ENCODE data around the gene HPCAL1.
"Not testable (repeated sequence)": the region's sequence is repeated elsewhere in the genome, so short reads cannot be mapped to it uniquely, and the experiment has no call there.

Gene HPCAL1

GRCh38 chr2:10448576-10449485, 146.1 kb downstream of the HPCAL1 start:
- peak; percentile 87 to 89 for DNase-seq

GRCh38 chr2:10449486-10449831, 146.8 kb downstream of the HPCAL1 start:
- no peak for DNase-seq

- DNase-seq: no peak
Measured at GRCh38 chr2:10449838-10450691, 147.4 kb downstream of the HPCAL1 start.

GRCh38 chr2:10451819-10452218, 149.1 kb downstream of the HPCAL1 start:
- no peak for DNase-seq

GRCh38 chr2:10452312-10452711, 149.6 kb downstream of the HPCAL1 start:
- DNase-seq: no peak

- DNase-seq: no peak
Measured at GRCh38 chr2:10452956-10453904, 150.5 kb downstream of the HPCAL1 start.

GRCh38 chr2:10453905-10454298, 151.2 kb downstream of the HPCAL1 start:
- no peak for DNase-seq

GRCh38 chr2:10454505-10454904, 151.8 kb downstream of the HPCAL1 start:
- no peak for DNase-seq

- not testable (repeated sequence) for DNase-seq
Measured at GRCh38 chr2:10457195-10457594, 154.5 kb downstream of the HPCAL1 start.

GRCh38 chr2:10457846-10458598, 155.3 kb downstream of the HPCAL1 start:
- no peak for DNase-seq

- no peak for DNase-seq
Measured at GRCh38 chr2:10460366-10460796, 157.7 kb downstream of the HPCAL1 start.

GRCh38 chr2:10462178-10463083, 159.7 kb downstream of the HPCAL1 start:
- DNase-seq: no peak

- DNase-seq: no peak
Measured at GRCh38 chr2:10465910-10466309, 163.2 kb downstream of the HPCAL1 start.

- no peak for DNase-seq
Measured at GRCh38 chr2:10466801-10467200, 164.1 kb downstream of the HPCAL1 start.

- DNase-seq: no peak
Measured at GRCh38 chr2:10467401-10467800, 164.7 kb downstream of the HPCAL1 start.

GRCh38 chr2:10469301-10469700, 166.6 kb downstream of the HPCAL1 start:
- DNase-seq: no peak

- no peak for DNase-seq
Measured at GRCh38 chr2:10469955-10470608, 167.4 kb downstream of the HPCAL1 start.

GRCh38 chr2:10471046-10471571, 168.4 kb downstream of the HPCAL1 start:
- DNase-seq: no peak

- no peak for DNase-seq
Measured at GRCh38 chr2:10471955-10472354, 169.3 kb downstream of the HPCAL1 start.
